ENCODE results near the gene HS6ST1. TPM values are rescaled to one million over a fixed set of nuclear protein-coding genes. Genes with fewer than 3 reads are reported as not detected.

The HS6ST1 gene
- total and polyA plus RNA-seq, 2 donors (not counting 1 experiment from before 2014, with no cell fraction given) = 7.8 to 22.7 TPM

GRCh38 chr2:128291844-128292598 lies 26.6 kb downstream of the HS6ST1 start:
- H3K4me1 ChIP-seq (ENCODE audit: control insufficient read depth in 2 of 2, insufficient read depth in 2 of 2, low read length in 2 of 2) = peaks cover 4 to 10% of the 10 kb centered on the region in 2 donors
- peaks cover 90% of the 10 kb centered on the region for H4K20me1 ChIP-seq (ENCODE audit: control insufficient read depth, insufficient read depth, low read length, poor library complexity, severe bottlenecking)
- H3K9me3 ChIP-seq (ENCODE audit: control extremely low read depth in 1 of 3, control insufficient read depth in 2 of 3, insufficient read depth in 1 of 3, low read length in 2 of 3) = peaks cover 0 to 2% (median 0%) of the 10 kb centered on the region in 3 donors
- no peak overlapping the region for H3K4me3 Mint-ChIP-seq
- H3K9ac ChIP-seq (ENCODE audit: low read length) = no peak overlapping the region
- no peaks in the 10 kb centered on the region for H3K27me3 Mint-ChIP-seq
- ATAC-seq (ENCODE audit: low read depth) (no peak), DNase-seq (no peak)
- H3K9me3 Mint-ChIP-seq (ENCODE audit: insufficient read depth) = no peaks in the 10 kb centered on the region
- no peak overlapping the region for H3K27ac Mint-ChIP-seq
- WGBS (ENCODE audit: insufficient coverage) = 96% methylated on average over 18 of the region's 19 CpGs
- POLR2A ChIA-PET = no interaction called here
- TF ChIP-seq, protein P1, sequence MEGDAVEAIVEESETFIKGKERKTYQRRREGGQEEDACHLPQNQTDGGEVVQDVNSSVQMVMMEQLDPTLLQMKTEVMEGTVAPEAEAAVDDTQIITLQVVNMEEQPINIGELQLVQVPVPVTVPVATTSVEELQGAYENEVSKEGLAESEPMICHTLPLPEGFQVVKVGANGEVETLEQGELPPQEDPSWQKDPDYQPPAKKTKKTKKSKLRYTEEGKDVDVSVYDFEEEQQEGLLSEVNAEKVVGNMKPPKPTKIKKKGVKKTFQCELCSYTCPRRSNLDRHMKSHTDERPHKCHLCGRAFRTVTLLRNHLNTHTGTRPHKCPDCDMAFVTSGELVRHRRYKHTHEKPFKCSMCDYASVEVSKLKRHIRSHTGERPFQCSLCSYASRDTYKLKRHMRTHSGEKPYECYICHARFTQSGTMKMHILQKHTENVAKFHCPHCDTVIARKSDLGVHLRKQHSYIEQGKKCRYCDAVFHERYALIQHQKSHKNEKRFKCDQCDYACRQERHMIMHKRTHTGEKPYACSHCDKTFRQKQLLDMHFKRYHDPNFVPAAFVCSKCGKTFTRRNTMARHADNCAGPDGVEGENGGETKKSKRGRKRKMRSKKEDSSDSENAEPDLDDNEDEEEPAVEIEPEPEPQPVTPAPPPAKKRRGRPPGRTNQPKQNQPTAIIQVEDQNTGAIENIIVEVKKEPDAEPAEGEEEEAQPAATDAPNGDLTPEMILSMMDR (IDR thresholded peaks at IDR 0.05) = no peak
- TF ChIP-seq EZH2 (IDR thresholded peaks at IDR 0.05; ENCODE audit: borderline replicate concordance, insufficient read depth, low read depth, low read length, poor library complexity, severe bottlenecking) = no peak
- H3K4me3 ChIP-seq (ENCODE audit: control extremely low read depth in 1 of 5, extremely low read depth in 1 of 5, insufficient read depth in 1 of 5, low read depth in 2 of 5, low read length in 4 of 5) = no peak overlapping the region
- no peaks in the 10 kb centered on the region for H3K27me3 ChIP-seq (replicated peaks in 1 of 4; ENCODE audit: control extremely low read depth in 1 of 4, control insufficient read depth in 3 of 4, insufficient read depth in 4 of 4, low read length in 3 of 4)
- no peak overlapping the region for H2AFZ ChIP-seq (ENCODE audit: insufficient read depth, low read depth, low read length, poor library complexity, severe bottlenecking)
- peak overlapping the region; percentile 6 for H3K4me2 ChIP-seq (replicated peaks; ENCODE audit: low read depth, low read length, poor library complexity, severe bottlenecking)
- intact Hi-C loops (cut with micrococcal nuclease) = no loop called here
- H3K4me1 Mint-ChIP-seq = peaks cover 39% of the 10 kb centered on the region
- H3K79me2 ChIP-seq (ENCODE audit: control insufficient read depth, insufficient read depth, low read length) = peaks cover 41% of the 10 kb centered on the region
- H3K27ac ChIP-seq (ENCODE audit: low read length in 2 of 2) = no peak overlapping the region
- H3K36me3 ChIP-seq (replicated peaks in 1 of 2; ENCODE audit: control extremely low read depth in 1 of 2, control insufficient read depth in 1 of 2, extremely low read depth in 1 of 2, insufficient read depth in 2 of 2, low read length in 1 of 2) = peaks cover 0 to 6% of the 10 kb centered on the region in 2 experiments
- CTCF ChIA-PET = no interaction called here

DNA sequence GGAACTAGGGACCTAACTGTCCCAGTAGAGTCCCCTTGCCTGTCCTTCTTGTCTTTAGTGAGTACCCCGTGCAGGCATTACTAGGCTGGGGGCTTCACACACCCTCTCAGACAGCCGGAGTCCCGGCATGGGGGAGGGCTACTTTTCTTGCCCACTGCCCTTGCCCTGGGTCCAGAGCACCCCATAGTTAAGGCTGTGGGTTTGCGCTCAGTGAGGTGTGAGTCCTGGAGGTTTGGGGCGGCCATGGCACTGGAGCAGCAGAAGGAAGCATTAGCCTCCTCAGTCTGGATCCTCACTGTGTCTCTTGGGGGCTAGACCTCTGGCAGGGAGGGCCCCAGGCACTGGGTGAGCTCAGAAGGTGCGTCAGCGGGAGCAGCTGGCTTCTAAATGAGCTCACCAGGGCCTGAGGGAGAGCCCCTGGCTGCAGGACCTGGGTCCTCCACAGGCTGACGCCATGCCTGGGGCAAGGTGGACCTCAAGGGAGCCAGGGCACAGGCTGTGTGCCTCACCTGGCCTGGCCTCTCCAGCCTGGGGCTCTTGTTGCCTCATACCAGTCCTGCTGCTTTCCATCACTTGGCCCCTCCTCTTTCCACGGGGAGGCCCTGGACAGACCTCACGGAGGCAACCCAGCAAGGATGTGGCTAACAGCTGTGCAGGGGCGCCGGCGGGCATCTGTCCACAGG lies 27.4 kb downstream of the HS6ST1 start:
- intact Hi-C loops (cut with micrococcal nuclease) = no loop called here
- H3K27me3 Mint-ChIP-seq = no peaks in the 10 kb centered on the region
- DNase-seq (no peak), ATAC-seq (ENCODE audit: low read depth) (peak; percentile 74)
- Histone ChIP-seq H2AFZ (ENCODE audit: insufficient read depth, low read depth, low read length, poor library complexity, severe bottlenecking) (no peak overlapping the region), H3K9me3 (ENCODE audit: control extremely low read depth in 1 of 3, control insufficient read depth in 2 of 3, insufficient read depth in 1 of 3, low read length in 2 of 3) (peaks cover 0 to 2% (median 0%) of the 10 kb centered on the region in 3 donors), H3K4me3 (ENCODE audit: control extremely low read depth in 1 of 5, extremely low read depth in 1 of 5, insufficient read depth in 1 of 5, low read depth in 2 of 5, low read length in 4 of 5) (no peak overlapping the region), H3K4me1 (ENCODE audit: control insufficient read depth in 2 of 2, insufficient read depth in 2 of 2, low read length in 2 of 2) (peaks cover 4 to 10% of the 10 kb centered on the region in 2 donors), H3K4me2 (replicated peaks; ENCODE audit: low read depth, low read length, poor library complexity, severe bottlenecking) (peak overlapping the region; percentile 6), H3K9ac (ENCODE audit: low read length) (no peak overlapping the region), H3K27me3 (replicated peaks in 1 of 4; ENCODE audit: control extremely low read depth in 1 of 4, control insufficient read depth in 3 of 4, insufficient read depth in 4 of 4, low read length in 3 of 4) (no peaks in the 10 kb centered on the region), H4K20me1 (ENCODE audit: control insufficient read depth, insufficient read depth, low read length, poor library complexity, severe bottlenecking) (peaks cover 88% of the 10 kb centered on the region), H3K36me3 (replicated peaks in 1 of 2; ENCODE audit: control extremely low read depth in 1 of 2, control insufficient read depth in 1 of 2, extremely low read depth in 1 of 2, insufficient read depth in 2 of 2, low read length in 1 of 2) (peaks cover 0 to 6% of the 10 kb centered on the region in 2 experiments), H3K27ac (ENCODE audit: low read length in 2 of 2) (no peak overlapping the region), H3K79me2 (ENCODE audit: control insufficient read depth, insufficient read depth, low read length) (peaks cover 38% of the 10 kb centered on the region)
- no peak overlapping the region for H3K27ac Mint-ChIP-seq
- TF ChIP-seq, protein P1 (IDR thresholded peaks at IDR 0.05) = no peak
- no peak for TF ChIP-seq EZH2 (IDR thresholded peaks at IDR 0.05; ENCODE audit: borderline replicate concordance, insufficient read depth, low read depth, low read length, poor library complexity, severe bottlenecking)
- no peaks in the 10 kb centered on the region for H3K9me3 Mint-ChIP-seq (ENCODE audit: insufficient read depth)
- peaks cover 36% of the 10 kb centered on the region for H3K4me1 Mint-ChIP-seq
- WGBS (ENCODE audit: insufficient coverage) = 64% methylated on average over 12 of the region's 13 CpGs
- ChIA-PET CTCF (no interaction called here), POLR2A (no interaction called here)
- H3K4me3 Mint-ChIP-seq = no peak overlapping the region

All from B cell (primary cell).